GM13976 (cell line): ENCODE data around the gene AMPH.

ENCODE experiments used
- DNase-seq: peaks from one replicate; pipeline ENCODE4 v3.0.0; 2012; ENCODE audit warnings: low spot score
- in situ Hi-C: fragments of 300-500 bp; cut with MboI; formaldehyde crosslinking; loops from one replicate; pipeline ENCODE4 v1.12.0; 2022; ENCODE audit warnings: low sequenced_read_pairs, mixed read lengths, inconsistent platforms; ENCODE audit not compliant: unreplicated experiment
- TF ChIP-seq, protein P1 (sequence below): IDR thresholded peaks from 2 replicates; pipeline ENCODE4 v1.5.1; 2012; ENCODE audit warnings: borderline replicate concordance, mild to moderate bottlenecking; ENCODE audit not compliant: insufficient read depth; ENCODE audit errors: extremely low read depth, missing control alignments, control extremely low read depth

The AMPH gene

DNA sequence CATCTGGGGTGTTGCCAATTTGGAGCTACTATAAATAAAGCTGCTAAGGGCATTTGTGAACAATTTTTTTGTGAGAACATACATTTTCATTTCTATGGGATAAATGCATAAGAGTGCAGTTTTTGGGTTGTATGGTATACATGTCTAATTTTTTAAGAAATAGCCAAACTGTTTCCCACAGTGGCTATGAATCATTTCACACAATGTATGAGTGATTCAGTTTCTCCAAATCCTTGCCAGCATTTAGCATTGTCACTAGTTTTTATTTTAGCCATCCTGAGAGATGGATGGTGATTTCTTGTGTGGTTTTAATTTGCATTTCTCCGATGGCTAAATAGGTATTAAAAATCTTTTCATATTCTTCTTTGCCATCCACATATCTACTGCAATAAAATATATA lies 105.3 kb downstream of the AMPH start:
- no peak for DNase-seq
- in situ Hi-C loops, result no loop called here
- TF ChIP-seq, protein P1, sequence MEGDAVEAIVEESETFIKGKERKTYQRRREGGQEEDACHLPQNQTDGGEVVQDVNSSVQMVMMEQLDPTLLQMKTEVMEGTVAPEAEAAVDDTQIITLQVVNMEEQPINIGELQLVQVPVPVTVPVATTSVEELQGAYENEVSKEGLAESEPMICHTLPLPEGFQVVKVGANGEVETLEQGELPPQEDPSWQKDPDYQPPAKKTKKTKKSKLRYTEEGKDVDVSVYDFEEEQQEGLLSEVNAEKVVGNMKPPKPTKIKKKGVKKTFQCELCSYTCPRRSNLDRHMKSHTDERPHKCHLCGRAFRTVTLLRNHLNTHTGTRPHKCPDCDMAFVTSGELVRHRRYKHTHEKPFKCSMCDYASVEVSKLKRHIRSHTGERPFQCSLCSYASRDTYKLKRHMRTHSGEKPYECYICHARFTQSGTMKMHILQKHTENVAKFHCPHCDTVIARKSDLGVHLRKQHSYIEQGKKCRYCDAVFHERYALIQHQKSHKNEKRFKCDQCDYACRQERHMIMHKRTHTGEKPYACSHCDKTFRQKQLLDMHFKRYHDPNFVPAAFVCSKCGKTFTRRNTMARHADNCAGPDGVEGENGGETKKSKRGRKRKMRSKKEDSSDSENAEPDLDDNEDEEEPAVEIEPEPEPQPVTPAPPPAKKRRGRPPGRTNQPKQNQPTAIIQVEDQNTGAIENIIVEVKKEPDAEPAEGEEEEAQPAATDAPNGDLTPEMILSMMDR, result no peak

DNA sequence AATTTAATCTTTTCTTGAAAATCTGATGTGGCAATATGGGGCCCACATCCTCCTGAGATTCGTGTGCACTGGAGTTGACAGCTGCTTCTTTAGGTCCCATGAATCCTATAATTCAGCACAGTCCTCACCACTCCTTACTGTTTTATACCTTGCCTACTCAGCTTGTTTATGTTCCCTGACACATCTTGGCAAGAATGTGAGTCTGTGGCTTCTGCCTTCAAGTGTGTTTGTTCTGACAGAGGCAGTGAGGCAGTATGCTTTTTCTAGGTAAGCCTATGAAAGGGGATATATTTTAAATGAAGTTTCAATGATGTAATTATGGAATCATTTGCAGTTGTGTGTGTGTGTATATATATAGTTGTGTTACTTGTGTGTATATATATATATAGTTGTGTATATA lies 106.4 kb downstream of the AMPH start:
- in situ Hi-C loops, result no loop called here
- DNase-seq, result no peak
- TF ChIP-seq, protein P1, result no peak

DNA sequence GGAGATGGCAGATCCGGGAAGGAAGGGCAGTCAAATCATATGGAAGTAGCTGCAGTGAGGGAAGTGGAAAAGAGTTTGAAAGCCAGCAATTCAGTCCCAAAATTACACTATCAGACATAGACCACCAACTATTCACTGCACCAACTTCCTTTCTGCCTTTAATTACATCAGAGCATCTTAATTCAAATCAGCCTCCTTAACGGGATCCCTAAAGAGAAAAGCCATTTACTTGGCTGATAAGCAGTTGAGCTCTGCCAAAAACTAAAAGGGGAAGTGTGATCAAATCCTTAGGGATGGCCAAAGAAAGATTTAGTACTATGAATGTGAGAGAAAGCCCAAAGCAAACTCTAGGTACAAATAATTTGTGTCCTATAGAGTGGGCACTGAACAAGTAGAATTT lies 110.4 kb downstream of the AMPH start:
- TF ChIP-seq, protein P1, result no peak
- in situ Hi-C loops, result no loop called here
- no peak for DNase-seq

DNA sequence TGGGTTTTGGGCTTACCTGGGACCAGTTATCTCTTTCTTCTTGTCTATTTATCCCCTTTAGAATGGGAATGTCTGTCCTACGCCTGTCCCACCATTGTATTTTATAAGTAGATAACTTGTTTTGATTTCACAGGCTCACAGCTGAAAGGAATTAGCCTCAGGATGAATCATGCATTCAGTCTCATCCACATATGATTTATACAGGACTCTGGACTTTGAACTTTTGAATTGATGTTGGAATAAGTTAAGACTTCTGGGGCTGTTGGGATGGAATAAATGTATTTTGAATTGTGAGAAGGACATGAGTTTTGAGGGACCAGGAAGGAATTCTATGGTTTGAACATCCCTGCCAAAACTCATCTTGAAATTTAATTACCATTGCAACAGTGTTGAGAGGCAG lies 112.6 kb downstream of the AMPH start:
- in situ Hi-C loops, result no loop called here
- TF ChIP-seq, protein P1, result no peak
- DNase-seq, result no peak

DNA sequence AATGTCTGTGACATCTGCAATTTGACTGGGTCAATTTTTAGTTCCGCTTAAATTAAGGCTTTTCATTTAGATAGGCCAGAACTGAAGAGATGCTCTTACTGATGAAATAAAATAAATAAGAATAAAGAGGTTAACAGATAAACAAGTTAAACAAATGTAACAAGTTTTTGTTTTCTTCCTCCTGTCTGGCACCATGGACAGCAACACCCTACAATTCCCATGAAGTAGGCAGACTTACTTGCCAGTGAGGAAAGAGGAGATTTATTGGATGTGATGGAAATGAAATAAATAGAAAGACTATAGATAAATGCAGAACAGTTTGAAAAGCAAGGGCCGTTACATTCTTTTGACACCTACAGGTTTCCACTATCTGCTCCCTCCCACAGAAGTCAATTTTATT lies 118.5 kb downstream of the AMPH start:
- DNase-seq, result no peak
- TF ChIP-seq, protein P1, result no peak
- in situ Hi-C loops, result no loop called here

DNA sequence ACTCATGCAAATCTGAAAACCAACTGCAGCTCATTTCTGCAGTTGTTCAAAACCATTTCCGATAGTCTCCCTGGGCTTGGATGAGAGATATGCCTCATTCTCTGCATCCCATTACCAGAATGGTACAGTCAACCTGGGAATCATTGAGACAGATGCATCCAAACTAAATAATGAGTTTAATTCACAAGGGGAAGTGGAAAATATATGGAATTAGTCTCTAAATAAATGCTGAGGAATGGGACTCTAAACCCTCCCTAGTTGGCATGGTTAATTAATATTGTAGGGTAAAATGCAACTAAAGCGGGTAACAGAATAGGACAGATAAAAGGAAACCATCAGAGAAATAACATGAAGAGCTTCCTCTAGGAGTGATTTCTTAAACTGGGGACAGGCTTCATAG lies 118.9 kb downstream of the AMPH start:
- TF ChIP-seq, protein P1, result no peak
- DNase-seq, result no peak
- in situ Hi-C loops, result no loop called here

DNA sequence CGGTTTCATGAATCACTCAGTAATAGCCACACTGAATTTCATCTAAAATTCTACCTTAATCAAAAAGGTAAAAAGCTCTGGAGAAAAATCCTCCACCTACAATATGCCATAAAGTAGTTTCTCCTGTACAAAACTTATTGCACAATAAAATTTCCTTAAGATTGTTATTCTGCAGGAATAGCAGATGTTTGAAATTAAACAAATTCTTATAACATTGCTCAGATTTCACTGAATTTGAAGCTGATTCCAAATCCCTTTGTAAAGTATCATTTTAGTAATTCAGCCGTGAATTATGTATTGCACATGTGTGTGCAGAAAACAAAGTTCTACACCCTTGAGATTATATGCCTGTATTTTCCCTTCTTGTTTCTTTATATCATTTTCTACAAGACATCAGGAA lies 123.8 kb downstream of the AMPH start:
- TF ChIP-seq, protein P1, result no peak

More for the DNA sequence above, 123.8 kb downstream of the AMPH start:
- no peak for DNase-seq
- in situ Hi-C loops, result no loop called here
